ENCODE measurements around the gene COMMD8. TPM values are rescaled to one million over a fixed set of nuclear protein-coding genes. Genes with fewer than 3 reads are reported as not detected.

COMMD8 gene
- 11.5 to 14.9 TPM (median 13.6 TPM) in 5 replicates for total RNA-seq (2022; extraction: Qiagen RNA extraction)

DNA sequence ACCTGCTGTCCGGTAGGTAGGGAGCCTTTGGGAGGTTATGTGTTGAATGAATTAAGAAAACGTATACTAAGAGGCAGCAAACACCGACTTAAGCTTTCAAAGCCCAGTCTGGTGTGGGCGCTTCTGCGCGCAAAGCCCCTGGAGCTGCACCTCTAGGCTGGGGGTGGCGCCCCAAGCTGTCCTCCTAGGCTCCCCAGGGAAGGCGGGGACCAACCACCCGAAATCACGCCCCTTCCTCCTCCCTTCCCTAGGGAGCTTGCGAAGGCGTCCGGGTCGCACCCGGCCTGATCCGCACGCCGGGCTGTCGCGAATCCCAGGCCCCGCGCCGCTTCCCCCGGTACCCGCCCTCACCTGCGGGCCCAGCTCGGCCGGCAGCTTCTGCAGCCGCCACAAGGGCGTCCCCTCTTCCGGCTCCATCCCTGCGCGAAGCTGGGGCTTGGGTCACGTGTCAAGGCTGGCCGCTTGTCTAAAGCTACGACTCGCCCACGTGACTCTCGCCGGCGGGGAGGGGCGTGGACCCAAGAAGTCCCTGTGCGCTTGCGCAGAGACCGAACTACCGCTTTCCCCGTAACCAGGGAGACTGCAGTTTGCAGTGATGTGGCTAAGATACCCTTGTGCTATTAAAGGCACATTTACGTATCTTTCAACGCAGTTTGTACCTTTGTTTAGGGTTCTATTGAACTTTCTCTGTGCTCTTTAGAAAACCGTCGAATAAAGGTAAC lies at the start of gene COMMD8:
Gene COMMD8, minus strand, starts transcription at position 468 of the 722 bp plus-strand sequence. Its CDS starts 51 bp downstream, at position 417.

DNA sequence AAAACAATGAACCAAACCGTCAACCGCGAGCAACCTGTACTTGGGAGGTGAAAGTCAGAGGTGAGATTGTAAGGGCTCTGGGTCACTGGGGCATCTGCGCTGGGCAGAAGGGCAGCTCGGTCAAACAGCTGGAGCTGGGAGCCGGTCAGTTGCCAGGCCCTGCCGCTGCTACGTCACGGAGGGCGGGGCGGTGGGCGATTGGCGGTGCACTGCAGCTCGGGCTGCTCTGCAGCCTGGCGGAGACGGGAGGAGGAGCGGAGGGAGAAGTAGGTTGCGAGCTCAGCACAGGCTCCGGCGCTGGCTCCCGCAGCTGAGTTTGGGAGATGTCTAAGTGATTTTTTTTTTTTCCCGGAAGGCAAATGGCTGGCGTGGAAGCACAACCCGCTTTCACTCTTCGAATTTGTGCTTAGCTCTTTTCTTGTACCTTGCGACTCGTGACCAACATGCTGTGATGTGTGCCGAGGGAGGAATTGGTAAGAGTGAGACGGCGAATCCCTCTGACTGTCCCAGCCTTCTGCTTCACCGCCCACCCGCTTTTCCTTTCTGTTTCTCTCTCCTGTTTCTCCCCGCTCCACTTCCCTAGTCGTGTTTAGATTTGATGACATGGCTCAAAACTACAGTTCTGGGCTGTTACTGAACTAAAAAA lies 21.7 kb upstream of the COMMD8 start, which contains the start of gene ATP10D:
Gene ATP10D, plus strand, starts transcription at position 229 of the 646 bp plus-strand sequence. CDS start 27,266 bp downstream, outside the sequence.

Other genes starting within 250 kb of the COMMD8 start
- gene ATP10D, start 21.6 kb upstream of the COMMD8 start, total RNA-seq (2022; extraction: Qiagen RNA extraction), result 2.0 to 2.8 TPM (median 2.2 TPM) in 5 replicates